ENCODE results near the gene ISCA2.
A peak's percentile ranks its signal among the peaks of the same experiment; 100 is the strongest.
"Not testable (repeated sequence)": the region's sequence is repeated elsewhere in the genome, so short reads cannot be mapped to it uniquely, and the experiment has no call there.

The ISCA2 gene

DNA sequence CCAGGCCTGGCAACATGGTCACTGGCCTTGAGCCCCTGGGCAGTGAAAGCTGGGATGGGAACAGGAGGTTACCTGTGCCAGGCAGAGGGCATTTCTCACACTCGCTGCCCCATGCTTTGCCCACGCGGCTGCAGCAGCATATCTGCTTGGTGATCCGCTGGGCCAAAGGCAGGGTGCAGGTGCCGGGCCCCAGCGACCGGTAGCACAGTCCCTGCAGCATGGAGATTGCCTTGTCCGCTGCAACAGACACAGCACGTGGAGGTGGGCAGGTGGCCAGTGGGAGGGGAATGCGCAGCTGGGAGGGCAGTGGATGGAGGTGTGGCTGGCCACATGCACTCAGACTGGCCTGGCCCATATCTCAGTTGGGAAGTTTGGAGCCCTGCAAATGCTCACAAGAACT, 35.3 kb downstream of the ISCA2 start:
- TF ChIP-seq, protein P1, sequence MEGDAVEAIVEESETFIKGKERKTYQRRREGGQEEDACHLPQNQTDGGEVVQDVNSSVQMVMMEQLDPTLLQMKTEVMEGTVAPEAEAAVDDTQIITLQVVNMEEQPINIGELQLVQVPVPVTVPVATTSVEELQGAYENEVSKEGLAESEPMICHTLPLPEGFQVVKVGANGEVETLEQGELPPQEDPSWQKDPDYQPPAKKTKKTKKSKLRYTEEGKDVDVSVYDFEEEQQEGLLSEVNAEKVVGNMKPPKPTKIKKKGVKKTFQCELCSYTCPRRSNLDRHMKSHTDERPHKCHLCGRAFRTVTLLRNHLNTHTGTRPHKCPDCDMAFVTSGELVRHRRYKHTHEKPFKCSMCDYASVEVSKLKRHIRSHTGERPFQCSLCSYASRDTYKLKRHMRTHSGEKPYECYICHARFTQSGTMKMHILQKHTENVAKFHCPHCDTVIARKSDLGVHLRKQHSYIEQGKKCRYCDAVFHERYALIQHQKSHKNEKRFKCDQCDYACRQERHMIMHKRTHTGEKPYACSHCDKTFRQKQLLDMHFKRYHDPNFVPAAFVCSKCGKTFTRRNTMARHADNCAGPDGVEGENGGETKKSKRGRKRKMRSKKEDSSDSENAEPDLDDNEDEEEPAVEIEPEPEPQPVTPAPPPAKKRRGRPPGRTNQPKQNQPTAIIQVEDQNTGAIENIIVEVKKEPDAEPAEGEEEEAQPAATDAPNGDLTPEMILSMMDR (conservative IDR thresholded peaks at IDR 0.05; ENCODE audit: control insufficient read depth, insufficient read depth, low read depth, low read length), result no peak
- no peak for DNase-seq (ENCODE audit: low read depth)
- no peak overlapping the region for H3K4me3 ChIP-seq (ENCODE audit: control insufficient read depth, low read depth, low read length)

DNA sequence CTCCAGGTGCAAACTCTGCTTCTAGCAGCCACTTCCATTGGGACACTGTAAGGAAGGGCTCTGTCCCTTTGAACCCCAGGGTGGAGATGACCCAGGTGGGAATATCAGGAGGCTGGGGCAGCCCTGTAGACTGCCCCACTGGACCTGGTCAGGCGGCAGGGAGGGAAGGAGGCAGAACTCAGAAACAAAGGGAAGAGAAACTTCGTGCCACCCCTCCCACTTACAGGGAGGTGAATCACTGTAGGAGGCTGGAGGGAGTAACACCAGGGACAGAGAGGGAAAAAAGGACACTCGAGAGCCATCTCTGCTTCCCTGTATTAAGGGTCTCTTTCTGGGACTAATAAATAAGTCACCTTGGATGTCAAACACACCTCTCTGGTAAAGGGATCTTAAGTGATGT, 37.4 kb downstream of the ISCA2 start:
- TF ChIP-seq, protein P1 (conservative IDR thresholded peaks at IDR 0.05; ENCODE audit: control insufficient read depth, insufficient read depth, low read depth, low read length), result no peak
- no peak overlapping the region for H3K4me3 ChIP-seq (ENCODE audit: control insufficient read depth, low read depth, low read length)
- no peak for DNase-seq (ENCODE audit: low read depth)

DNA sequence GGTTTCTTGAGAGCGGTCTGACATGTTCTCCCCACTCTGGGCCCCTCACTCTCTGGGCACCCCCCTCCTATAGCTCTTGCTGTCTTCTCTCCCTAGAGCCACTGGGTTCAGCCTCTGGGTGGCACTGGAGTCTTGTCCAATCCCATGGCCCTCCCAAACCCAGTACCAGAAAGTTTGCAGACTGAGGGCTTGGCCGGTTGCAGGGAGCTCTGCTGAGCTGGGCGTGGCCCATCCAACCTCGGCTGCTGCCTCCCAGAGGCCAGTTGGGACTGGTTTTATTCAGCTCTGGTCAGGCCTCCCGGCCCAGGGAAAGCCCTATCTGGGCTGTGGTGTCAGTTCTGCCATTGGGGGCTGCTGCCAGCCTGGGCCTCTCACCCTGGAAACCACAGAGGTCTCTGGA, 37.9 kb downstream of the ISCA2 start:
- peak; percentile 58 for DNase-seq (ENCODE audit: low read depth)
- H3K4me3 ChIP-seq (ENCODE audit: control insufficient read depth, low read depth, low read length), result no peak overlapping the region
- TF ChIP-seq, protein P1 (conservative IDR thresholded peaks at IDR 0.05; ENCODE audit: control insufficient read depth, insufficient read depth, low read depth, low read length), result peak; percentile 4

DNA sequence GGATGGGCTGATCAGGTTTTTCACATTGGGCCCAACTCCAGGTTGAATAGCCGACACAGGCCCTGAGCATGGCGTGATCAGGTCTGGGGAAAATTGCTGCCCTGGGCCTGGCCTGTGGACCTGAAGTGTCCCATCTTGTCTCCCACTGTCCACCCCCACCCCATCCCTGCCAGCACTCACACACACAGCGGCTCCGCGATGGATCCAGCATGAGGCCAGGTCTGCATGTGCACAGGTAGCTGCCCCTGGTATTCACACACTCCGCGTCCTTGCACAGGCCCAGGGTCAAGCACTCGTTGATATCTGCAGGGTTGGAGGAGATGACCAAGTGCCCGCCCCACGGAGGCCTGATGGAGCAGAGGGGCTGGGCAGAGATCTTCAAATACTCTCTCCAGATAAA, 38.7 kb downstream of the ISCA2 start:
- TF ChIP-seq, protein P1 (conservative IDR thresholded peaks at IDR 0.05; ENCODE audit: control insufficient read depth, insufficient read depth, low read depth, low read length), result no peak
- DNase-seq (ENCODE audit: low read depth), result no peak
- no peak overlapping the region for H3K4me3 ChIP-seq (ENCODE audit: control insufficient read depth, low read depth, low read length)

DNA sequence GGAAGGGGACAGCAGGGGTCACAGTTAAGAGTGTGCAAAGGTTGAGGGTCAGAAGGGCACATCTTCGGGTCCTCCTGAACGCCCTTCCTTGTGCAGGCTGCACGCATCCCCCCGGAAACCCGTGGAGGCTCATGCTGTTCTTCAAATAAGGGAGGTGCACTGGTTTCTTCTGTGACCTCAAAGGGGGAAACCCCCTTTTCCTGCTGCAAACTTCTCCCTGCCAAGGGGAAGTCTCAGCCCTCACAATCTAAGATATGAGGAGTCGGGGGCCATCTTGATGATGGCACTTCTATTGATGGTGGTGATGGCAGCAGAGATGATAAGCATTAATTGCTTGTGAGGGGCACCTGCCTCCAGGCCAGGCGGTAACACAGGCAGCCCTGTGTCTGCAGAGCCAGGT, 40.0 kb downstream of the ISCA2 start:
- DNase-seq (ENCODE audit: low read depth), result no peak
- TF ChIP-seq, protein P1 (conservative IDR thresholded peaks at IDR 0.05; ENCODE audit: control insufficient read depth, insufficient read depth, low read depth, low read length), result no peak
- no peak overlapping the region for H3K4me3 ChIP-seq (ENCODE audit: control insufficient read depth, low read depth, low read length)

DNA sequence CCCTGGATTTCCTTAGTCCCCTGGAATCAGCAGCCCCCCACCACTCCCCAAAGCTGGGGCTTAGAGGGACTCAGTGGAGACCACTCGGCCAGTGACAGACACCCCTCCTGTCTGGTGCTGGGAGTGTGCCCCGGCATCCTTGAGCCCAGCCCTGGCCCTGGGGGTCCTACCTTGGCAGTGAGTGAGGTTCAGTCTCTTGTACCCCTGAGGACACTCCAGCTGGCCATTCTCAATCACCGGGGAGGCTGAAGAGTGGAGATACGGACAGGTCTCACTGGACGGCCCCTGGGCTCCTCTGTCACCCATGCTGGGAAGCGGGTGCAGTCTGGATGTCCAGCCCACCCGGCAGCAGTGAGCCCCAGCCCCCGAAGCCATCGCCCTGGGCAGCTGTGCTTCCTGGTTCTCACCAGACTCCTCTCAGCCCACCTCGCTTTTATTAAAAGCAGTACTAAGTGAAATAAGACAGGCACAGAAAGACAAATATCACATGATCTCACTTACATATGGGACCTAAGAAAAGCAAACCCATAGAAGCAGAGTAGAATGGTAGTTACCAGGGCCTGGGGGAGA, 42.3 kb downstream of the ISCA2 start:
- H3K4me3 ChIP-seq (ENCODE audit: control insufficient read depth, low read depth, low read length), result no peak overlapping the region
- TF ChIP-seq, protein P1 (conservative IDR thresholded peaks at IDR 0.05; ENCODE audit: control insufficient read depth, insufficient read depth, low read depth, low read length), result no peak
- DNase-seq (ENCODE audit: low read depth), result no peak

DNA sequence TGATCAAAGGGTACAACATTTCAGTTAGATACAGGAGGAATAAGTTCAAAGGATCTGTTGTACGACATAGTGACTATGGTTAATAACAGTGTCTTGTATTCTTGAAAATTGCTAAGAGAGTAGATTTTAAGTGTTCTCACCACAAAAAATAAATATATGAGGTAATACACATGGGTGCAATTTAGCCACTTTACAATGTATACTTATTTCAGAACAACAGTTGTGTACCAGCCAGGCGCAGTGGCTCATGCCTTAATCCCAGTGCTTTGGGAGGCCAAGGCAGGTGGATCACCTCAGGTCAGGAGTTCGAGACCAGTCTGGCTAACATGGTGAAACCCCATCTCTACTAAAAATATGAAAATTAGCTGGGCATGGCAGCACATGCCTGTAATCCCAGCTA, 42.8 kb downstream of the ISCA2 start:
- DNase-seq (ENCODE audit: low read depth); H3K4me3 ChIP-seq (ENCODE audit: control insufficient read depth, low read depth, low read length): not testable (repeated sequence)

Measured in fibroblast of mammary gland (primary cell).